GM23338 (cell line): ENCODE measurements around the gene KATNAL2.

Experiments used
- CREB1 ChIP-seq: fragments of 250-450 bp; sonication (Bioruptor Pico); IDR thresholded peaks from 2 replicates; pipeline ENCODE4 v1.5.0; 2020; ENCODE audit warnings: low read depth, mild to moderate bottlenecking, moderate library complexity
- EZH2 ChIP-seq: fragments of 200-600 bp; sonication (generic); IDR thresholded peaks from one replicate; pipeline ENCODE4 v1.8.0; 2017; ENCODE audit warnings: antibody characterized with exemption, mild to moderate bottlenecking, low read depth; ENCODE audit not compliant: unreplicated experiment
- EZH2phosphoT487 ChIP-seq: fragments of 200-600 bp; sonication (generic); IDR thresholded peaks from one replicate; pipeline ENCODE4 v1.8.1; 2018; ENCODE audit warnings: antibody characterized with exemption; ENCODE audit not compliant: unreplicated experiment
- POLR2AphosphoS5 ChIP-seq: IDR thresholded peaks from 2 replicates; pipeline ENCODE4 v1.6.1; 2016; ENCODE audit warnings: antibody characterized with exemption, low read depth
- ZNF331 ChIP-seq: fragments of 250-450 bp; sonication (Bioruptor Pico); IDR thresholded peaks from 2 replicates; pipeline ENCODE4 v1.5.0; 2020; ENCODE audit warnings: low read depth, mild to moderate bottlenecking, moderate library complexity
- TF ChIP-seq, protein P1 (sequence below), 2 experiments: fragments of 200-600 bp in 1 of 2; sonication (generic) in 1 of 2; conservative IDR thresholded peaks; 2 replicates each; pipeline versions ENCODE4 v1.5.1 to v1.6.1; 2016 to 2017; ENCODE audit warnings: antibody characterized with exemption in 2 of 2, low read depth in 2 of 2, mild to moderate bottlenecking in 2 of 2, moderate library complexity in 1 of 2
- TF ChIP-seq, protein P2 (sequence below): fragments of 250-450 bp; sonication (Bioruptor Pico); IDR thresholded peaks from 2 replicates; pipeline ENCODE4 v1.5.0; 2020; ENCODE audit warnings: mild to moderate bottlenecking, moderate library complexity

DNA sequence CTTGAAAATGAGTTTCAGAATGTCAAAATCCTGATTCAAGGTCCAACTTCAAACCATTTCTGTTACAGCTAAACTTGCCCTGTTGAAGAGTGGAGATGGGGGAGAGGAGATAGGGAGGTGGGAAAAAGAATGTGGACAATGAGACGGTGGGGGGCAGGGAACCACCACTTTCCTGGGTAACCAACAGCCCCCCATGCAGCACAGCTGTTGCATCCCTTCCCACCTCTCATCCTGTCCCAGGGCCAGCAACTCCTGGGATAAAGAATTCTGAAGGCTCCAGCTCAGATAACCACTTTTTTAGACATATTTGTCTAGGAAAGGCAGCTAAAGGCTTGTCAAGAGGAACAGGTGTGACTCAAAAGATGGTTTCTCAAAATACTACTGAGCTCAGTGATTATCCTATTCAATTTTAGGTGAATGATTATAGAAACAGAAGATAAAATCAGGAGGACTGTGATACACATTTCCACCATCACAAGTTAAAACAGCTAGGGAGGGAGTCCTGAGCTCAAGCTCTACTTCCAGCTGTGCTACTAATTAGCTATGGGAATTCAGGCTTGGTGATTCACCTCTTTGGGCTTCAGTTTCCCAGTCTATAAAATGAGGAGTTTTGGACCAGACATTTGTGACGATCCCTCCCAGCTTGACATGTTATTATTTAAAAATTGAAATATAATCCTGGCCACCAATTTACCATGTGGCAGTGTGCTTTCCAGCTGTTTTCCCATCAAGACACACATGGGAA is 196.6 kb downstream of the KATNAL2 start:
- no peak for TF ChIP-seq CREB1 (CRISPR knock-in tag)
- TF ChIP-seq, protein P1, sequence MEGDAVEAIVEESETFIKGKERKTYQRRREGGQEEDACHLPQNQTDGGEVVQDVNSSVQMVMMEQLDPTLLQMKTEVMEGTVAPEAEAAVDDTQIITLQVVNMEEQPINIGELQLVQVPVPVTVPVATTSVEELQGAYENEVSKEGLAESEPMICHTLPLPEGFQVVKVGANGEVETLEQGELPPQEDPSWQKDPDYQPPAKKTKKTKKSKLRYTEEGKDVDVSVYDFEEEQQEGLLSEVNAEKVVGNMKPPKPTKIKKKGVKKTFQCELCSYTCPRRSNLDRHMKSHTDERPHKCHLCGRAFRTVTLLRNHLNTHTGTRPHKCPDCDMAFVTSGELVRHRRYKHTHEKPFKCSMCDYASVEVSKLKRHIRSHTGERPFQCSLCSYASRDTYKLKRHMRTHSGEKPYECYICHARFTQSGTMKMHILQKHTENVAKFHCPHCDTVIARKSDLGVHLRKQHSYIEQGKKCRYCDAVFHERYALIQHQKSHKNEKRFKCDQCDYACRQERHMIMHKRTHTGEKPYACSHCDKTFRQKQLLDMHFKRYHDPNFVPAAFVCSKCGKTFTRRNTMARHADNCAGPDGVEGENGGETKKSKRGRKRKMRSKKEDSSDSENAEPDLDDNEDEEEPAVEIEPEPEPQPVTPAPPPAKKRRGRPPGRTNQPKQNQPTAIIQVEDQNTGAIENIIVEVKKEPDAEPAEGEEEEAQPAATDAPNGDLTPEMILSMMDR (conservative IDR thresholded peaks at IDR 0.05; ENCODE audit: low read depth in 2 of 2), result no peak
- no peak for TF ChIP-seq EZH2
- no peak for TF ChIP-seq EZH2phosphoT487
- TF ChIP-seq, protein P2, sequence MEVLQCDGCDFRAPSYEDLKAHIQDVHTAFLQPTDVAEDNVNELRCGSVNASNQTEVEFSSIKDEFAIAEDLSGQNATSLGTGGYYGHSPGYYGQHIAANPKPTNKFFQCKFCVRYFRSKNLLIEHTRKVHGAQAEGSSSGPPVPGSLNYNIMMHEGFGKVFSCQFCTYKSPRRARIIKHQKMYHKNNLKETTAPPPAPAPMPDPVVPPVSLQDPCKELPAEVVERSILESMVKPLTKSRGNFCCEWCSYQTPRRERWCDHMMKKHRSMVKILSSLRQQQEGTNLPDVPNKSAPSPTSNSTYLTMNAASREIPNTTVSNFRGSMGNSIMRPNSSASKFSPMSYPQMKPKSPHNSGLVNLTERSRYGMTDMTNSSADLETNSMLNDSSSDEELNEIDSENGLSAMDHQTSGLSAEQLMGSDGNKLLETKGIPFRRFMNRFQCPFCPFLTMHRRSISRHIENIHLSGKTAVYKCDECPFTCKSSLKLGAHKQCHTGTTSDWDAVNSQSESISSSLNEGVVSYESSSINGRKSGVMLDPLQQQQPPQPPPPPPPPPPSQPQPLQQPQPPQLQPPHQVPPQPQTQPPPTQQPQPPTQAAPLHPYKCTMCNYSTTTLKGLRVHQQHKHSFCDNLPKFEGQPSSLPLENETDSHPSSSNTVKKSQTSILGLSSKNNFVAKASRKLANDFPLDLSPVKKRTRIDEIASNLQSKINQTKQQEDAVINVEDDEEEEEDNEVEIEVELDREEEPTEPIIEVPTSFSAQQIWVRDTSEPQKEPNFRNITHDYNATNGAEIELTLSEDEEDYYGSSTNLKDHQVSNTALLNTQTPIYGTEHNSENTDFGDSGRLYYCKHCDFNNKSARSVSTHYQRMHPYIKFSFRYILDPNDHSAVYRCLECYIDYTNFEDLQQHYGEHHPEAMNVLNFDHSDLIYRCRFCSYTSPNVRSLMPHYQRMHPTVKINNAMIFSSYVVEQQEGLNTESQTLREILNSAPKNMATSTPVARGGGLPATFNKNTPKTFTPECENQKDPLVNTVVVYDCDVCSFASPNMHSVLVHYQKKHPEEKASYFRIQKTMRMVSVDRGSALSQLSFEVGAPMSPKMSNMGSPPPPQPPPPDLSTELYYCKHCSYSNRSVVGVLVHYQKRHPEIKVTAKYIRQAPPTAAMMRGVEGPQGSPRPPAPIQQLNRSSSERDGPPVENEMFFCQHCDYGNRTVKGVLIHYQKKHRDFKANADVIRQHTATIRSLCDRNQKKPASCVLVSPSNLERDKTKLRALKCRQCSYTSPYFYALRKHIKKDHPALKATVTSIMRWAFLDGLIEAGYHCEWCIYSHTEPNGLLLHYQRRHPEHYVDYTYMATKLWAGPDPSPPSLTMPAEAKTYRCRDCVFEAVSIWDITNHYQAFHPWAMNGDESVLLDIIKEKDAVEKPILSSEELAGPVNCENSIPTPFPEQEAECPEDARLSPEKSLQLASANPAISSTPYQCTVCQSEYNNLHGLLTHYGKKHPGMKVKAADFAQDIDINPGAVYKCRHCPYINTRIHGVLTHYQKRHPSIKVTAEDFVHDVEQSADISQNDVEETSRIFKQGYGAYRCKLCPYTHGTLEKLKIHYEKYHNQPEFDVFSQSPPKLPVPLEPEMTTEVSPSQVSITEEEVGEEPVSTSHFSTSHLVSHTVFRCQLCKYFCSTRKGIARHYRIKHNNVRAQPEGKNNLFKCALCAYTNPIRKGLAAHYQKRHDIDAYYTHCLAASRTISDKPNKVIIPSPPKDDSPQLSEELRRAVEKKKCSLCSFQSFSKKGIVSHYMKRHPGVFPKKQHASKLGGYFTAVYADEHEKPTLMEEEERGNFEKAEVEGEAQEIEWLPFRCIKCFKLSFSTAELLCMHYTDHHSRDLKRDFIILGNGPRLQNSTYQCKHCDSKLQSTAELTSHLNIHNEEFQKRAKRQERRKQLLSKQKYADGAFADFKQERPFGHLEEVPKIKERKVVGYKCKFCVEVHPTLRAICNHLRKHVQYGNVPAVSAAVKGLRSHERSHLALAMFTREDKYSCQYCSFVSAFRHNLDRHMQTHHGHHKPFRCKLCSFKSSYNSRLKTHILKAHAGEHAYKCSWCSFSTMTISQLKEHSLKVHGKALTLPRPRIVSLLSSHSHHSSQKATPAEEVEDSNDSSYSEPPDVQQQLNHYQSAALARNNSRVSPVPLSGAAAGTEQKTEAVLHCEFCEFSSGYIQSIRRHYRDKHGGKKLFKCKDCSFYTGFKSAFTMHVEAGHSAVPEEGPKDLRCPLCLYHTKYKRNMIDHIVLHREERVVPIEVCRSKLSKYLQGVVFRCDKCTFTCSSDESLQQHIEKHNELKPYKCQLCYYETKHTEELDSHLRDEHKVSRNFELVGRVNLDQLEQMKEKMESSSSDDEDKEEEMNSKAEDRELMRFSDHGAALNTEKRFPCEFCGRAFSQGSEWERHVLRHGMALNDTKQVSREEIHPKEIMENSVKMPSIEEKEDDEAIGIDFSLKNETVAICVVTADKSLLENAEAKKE (CRISPR knock-in tag), result no peak
- TF ChIP-seq POLR2AphosphoS5, result no peak
- no peak for TF ChIP-seq ZNF331 (CRISPR knock-in tag)
